Endometrium (tissue), 2 donors: Measurements from ENCODE around the gene DMBT1.

ENCODE experiments used
- FAIRE-seq: peaks from 2 replicates; lab custom pipeline; 2012; peaks lifted over from hg19 to GRCh38; lab: Jason Lieb, UNC
- donor health status: control.
- donor health status: control.

DMBT1 gene

DNA sequence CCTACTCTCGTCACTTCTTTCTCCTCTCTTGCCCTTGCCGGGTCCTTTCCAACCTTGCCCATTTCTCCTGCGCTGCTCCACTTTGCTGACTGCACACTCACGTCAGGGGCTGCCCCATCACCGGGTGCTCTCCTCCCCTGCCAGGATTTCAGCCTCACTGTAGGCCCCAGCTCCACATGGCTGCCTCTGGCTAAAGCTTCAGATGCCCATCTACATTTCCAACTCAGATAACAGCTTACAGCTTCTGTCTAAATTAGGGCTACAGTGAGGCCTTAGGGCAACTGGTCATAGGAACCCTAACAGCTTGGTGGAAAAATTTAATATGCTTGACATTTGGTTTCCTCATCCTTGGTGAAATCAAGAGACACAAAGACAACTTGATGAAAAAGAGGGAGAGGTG lies 113.2 kb downstream of the DMBT1 start:
- no peak for FAIRE-seq

DNA sequence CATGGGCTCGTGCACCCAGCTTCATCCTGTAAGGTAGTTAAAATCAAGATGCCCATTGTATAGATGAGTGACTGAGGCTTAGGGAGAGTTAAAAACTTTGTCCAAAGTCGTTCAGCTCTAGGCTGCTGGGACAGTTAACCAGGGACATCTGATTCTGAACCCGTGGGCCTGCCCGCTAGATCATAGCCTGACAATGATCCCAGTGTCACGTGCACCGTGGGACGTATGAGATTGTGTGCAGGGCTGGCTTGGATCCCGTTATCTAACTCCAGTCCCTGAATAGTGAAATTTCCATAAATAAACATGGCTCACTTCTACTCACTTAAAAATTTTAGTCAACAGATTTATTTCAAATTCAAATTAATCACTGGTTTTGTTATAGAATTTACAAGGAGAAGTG lies 114.2 kb downstream of the DMBT1 start:
- FAIRE-seq: no peak

DNA sequence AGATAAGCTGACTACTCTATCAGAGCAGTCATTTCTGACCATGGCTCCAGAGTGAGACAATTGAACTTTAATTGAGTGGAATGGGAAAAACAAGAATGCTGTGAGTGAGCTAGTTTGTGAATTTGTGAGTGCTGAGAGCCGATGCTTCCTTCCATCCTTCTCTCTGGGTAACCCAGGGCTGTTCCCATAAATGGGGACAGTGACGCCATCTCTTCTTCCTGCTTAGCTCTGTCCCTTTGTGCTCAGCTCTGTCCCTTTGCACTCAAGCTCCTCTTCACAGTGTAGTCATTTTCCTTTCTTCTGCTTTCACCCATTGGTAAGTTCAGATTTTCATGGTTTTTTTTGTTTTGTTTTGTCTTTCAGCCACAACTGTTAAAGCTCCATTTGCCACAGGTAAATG lies 114.7 kb downstream of the DMBT1 start:
- FAIRE-seq: no peak

- no peak for FAIRE-seq
These were observed 117.7 kb downstream of the DMBT1 start for GRCh38 chr10:122678266-122678665.

DNA sequence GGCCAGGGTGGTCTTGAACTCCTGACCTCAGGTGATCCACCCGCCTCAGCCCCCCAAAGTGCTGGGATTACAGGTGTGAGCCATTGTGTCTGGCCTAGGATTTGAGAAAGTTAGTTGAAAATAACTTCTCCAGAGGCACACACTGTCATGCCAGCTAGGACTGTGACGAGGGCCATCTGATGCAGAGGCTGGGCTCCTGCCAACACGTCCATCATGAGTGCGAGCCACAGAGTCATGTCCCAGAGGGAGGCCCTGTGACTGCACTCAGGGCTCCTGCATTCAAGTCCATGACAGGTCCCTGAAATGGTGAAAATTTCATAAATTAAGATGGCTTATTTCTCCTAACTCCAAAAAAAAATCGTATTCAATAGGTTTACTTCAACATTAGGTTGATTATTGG lies 122.0 kb downstream of the DMBT1 start:
- no peak for FAIRE-seq

GRCh38 chr10:122688293-122688989 lies 127.9 kb downstream of the DMBT1 start:
- FAIRE-seq: no peak

DNA sequence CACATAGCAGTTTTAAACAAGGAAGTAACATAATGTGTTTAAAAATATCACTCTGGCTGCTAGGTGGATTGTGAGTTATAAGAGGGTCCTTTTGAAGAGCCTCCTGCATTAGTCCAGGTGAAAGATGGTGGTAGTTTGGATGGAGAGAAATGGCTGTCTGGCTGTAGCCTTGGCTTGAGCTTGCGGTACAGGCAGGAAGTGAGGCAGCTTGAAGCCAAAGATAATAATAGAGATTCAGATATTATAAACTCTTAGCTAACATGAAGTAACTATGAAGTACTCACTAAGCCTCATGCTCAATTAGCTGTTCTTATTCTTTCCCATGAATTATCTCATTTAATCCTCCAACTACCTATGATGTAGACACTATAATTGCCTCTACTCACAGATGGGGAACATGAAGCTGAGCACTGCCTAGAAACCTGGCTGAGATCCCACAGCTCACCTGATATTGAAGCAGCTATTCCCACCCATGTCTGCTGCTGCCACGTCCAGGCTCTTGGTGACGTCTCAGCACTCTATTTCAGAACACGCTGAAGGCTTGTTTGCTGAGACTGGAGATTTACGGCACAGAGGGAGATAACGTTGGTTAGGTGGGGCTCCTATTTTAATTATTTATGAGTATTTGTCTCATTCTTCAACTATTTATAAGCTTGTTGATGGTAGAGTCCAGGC lies 128.7 kb downstream of the DMBT1 start:
- no peak for FAIRE-seq

DNA sequence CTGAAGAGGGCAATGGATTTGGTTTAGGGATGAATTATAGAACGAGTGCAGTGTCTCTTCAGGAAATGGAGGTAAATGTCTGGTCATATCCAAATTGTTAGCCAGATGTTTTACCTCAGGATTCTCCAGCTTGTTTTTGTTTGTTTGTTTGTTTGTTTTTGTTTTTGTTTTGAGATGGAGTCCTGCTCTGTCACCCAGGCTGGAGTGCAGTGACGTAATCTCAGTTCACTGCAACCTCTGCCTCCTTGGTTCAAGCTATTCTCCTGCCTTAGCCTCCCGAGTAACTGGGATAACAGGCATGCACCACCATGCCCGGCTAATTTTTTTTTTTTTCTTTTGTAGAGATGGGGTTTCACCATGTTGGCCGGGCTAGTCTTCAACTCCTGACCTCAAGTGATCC lies 132.2 kb downstream of the DMBT1 start:
- no peak for FAIRE-seq
